ENCODE data around the gene HEPACAM2.

The HEPACAM2 gene

DNA sequence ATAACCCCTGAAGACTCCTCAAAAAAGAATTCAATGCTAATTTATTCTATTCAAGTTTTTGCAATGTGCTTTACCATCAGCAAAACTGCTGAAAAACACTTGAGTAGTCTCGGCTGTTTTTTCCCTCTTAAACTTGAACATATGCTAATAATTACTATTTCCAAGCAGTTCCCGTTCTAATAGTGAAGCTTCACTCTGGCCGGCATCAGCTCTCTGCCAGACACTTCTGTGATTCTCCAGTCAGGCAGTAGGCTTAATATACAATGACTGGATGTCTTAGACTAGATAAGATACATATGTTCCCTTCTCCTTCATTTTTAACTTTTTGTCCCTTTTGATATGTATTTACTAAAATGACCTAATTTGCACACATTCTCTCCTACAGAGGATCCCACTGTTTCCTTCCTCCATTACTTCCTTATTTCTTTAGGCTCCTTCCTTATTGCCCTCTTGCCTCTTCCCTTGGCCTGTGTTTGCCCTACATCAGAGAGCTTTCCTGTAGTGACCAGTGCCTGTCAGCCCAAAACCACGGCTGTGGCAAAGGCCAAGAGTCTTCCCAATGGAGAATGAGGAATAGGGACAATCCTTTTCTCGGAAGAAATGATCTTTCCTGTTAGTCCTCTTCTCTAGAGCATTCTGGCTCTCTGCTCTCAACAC, 23.5 kb downstream of the HEPACAM2 start:
- DNase-seq (ENCODE audit: low read depth in 2 of 2) = no peak

DNA sequence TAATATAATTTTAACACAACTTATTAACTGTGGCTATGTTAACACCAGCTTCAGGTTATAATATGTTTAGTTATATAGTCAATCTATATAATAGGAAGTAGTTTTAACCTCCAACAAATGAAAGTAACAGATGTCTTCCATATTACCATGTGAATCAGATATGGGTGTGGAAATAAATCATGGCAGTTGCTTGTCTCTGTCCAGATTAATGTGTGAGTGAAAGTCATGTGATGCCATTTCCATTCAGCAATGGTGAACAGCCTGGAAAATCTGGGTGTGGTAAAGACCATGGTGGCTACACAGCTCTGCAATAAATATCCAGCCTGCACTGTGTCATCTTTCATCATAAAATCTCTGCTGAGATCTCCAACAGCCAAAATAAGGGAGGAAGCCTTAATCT, 27.8 kb downstream of the HEPACAM2 start:
- DNase-seq (ENCODE audit: low read depth in 2 of 2) = no peak

DNA sequence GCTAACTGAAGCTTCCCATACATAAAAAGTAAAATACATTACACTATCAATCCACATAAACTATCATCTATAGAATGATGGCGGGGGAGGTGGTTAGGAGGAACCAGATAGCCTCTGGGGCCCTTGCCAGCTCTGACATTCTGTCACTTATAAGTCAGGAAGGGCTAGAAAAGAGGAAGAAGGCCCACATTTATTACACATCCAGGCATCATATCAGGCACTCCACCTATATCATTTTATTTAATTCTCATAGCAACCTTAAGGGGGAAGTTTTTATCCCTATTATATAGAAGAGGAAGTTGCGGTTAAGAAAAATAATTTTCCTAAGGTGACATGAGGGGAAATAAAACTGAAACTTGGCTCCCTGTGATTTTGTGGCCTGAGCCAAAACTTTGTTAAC, 29.9 kb downstream of the HEPACAM2 start:
- DNase-seq (ENCODE audit: low read depth in 2 of 2) = no peak

DNA sequence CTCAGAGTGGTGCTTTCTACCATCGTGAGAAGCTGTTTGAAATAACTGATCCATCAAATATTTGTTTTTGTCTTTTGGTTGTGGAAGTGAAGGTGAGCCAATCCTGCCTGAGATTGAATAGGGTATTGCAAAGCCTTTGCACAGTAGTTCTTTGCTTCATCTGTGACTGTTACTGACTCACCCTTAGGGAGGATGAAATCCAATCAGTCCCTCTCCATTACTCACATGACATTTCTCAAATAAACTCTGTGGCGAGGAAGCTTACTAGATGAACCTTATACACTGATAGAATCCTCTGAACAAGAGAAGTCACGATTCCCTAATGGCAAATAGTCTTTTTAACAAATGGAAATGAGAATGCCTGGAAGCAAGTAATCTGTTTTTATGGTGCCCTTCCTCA, 31.9 kb downstream of the HEPACAM2 start:
- no peak for DNase-seq (ENCODE audit: low read depth in 2 of 2)

DNA sequence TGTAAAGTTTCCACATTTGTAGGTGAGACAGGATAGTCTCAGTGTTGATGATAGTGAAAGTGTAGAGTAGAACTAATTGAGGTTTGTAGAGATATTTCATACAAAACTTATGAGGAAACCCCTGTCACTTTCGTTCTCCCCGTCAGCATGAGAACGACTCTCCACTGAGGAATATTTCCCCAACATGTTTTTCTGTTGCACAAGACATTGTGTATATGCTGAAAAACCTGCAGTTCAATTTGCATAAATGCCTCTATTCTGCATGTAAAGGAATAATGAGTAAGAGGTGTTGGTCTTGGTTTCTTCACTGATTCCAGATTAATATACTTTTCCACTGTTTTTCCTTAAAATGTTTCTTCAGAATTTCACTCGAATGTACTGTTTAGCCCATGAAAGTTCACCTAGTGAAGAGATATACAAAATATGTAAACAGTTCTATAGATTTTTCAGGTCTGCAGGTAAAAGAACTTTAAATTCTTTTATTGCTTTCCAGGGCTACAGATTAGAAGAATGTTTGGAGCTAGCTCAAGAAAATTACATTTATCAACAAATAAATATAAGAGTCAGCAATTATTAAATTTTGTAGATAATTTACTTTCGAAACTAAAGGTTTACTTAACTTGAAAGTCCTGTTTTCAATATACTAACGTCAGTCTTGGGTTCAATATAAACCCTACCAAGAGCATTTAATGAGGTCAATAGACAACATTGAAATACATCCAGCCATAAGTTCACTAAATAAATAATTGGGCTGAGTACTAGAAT, 37.2 kb downstream of the HEPACAM2 start:
- DNase-seq (ENCODE audit: low read depth in 2 of 2) = no peak

DNA sequence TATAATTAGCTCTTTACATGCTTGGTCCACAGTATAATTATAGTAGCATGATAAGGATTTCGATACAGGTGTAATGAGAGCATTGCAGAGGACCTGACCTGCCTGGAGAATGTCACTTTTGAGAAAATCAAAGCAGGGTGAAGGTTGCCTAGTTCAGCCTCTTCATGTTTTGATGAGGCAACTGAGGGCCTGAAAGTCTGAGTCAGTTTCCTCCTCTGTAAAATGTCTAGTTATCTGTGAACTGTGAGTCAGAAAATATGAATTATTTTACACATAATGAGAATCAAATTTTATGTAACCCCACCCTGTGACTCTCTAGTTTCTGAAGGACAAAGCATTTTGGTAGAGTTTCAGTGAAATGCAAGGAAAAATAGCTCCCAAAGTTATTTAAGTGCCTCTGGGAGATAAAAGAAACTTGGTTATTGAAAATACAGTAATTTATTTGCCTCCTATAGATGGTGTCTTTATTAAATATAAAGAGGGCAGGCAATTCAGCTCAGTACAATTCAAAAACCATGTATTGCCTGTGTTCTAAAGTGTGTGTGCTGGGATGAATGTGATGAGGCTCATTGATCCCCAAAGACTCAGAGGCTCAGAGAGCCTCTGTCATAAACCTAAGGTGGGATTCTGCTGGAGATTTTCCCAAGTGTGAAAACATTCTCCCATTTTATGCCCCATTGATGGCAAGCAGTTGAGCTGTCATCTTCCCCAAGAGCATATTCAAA, 40.8 kb downstream of the HEPACAM2 start:
- no peak for DNase-seq (ENCODE audit: low read depth in 2 of 2)

DNA sequence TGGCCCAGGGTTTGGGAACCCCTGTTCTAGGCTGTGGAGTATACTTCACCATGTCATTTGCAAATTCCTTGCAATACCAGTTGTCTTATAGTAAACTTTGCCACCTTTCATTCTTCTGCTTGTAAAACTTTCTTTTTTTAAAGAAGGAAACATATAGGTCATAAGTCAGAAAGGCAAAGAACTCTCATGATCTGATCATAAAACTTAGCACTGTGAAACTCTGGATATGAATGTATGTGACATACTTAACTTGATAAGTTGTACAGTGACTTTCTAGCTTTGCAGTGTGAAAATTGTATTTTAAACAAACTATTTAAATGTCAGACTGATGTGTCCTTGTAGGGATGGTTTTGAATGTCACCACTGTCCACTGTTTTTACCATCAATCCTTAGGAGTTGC, 47.1 kb downstream of the HEPACAM2 start:
- no peak for DNase-seq (ENCODE audit: low read depth in 2 of 2)

DNA sequence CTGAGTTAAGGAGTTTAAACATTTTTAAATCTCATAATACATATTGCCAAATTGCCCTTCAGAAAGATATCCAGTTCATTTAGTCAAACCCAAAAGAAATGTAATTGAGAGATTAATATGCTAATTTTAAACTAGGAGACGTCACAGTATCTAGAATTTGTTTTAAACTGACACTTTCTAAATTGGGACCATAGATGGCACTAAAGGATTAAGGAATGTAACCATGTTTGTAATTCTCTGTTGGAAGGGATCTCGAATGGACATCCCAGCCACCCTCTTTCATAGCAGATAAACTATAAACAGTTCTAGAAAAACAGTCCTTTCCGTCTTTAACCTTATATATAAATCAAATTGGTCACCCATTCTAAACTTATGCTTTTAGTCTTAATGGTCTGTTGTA, 48.1 kb downstream of the HEPACAM2 start:
- no peak for DNase-seq (ENCODE audit: low read depth in 2 of 2)

DNA sequence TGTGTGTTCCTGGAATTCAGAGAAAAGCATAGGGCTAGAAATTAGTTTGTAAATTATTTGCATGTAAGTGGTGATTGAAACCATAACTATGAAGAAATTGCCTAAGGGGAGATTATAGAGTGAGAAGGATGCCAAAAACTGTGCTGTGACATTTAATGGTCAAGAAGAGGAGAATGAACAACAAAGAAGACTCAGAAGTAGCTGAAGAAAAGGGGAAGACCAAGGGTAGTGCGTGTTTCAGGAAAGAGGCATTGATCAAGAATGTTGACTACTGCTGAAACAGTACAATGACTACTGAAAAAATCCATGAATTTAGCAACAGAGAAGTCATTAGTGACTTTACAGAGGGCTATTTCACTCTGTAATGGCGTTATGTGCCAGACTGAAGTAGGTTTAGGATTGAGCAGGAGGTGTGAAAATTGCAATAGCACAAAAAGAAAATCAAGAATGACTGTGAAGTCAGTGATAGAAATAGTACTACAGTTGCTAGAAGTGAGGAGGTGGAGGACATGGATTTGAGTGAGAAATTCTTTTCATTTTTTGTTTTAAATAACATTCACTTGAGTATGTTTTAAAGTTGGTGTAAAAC, 49.2 kb downstream of the HEPACAM2 start:
- no peak for DNase-seq (ENCODE audit: low read depth in 2 of 2)

DNA sequence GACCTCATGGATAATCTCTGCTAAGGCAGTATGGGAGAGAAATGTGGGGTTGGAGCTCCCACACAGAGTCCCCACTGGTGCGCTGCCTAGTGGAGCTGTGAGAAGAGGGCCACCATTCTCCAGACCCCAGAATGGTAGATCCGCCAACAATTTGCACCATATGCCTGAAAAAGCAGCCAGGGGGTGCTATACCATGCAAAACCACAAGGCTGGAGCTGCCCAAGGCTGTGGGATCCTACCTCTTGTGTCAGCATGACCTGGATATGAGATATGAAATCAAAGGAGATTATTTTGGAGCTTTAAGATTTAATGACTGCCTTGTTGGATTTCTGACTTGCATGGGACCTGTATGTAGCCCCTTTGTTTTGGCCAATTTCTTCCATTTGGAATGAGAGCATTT, 51.0 kb downstream of the HEPACAM2 start:
- DNase-seq (ENCODE audit: low read depth in 2 of 2) = no peak

DNA sequence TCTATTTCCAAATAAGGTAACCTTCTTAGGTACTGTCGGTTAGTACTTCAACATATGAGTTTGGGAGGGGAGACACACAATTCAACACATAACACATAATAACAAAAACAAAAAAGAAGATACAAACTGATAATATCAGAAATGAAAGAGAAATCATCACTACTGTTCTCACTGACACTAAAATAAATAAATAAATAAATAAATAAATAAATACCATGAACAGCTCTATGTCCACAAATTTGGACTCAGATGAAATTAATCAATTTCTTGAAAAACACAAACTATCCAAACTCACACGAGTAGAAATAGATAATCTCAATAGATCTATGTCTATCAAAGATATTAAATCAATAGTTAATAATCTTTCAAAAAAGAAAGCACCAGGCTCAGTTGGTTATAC, 53.6 kb downstream of the HEPACAM2 start:
- DNase-seq (ENCODE audit: low read depth in 2 of 2) = no peak

DNA sequence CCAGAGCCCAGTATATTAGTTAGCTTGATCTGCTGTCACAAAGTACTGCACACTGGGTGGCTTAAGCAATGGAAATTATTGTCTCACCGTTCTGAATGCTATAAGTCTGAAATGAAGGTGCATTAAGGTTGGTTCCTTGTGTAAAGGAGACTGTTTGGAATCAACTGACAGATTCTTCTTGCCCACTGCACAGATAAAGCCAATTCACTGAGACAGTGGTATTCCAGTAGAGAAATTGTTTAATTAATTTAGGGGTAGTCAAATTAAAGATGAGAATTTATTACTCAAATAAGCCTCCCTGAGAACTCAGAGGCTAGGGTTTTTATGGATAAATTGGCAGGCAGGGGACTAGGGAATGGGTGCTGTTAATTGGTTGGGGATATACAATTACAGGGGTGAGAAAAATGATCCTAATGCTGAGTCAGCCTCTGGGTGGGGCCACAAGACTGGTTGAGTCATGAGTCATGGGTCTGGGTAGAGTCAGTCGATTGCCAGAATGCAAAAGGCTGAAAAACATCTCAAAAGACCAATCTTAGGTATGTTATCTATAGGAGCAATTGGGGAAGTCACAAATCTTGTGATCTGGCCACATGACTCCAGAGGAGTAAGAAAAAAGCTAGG, 54.6 kb downstream of the HEPACAM2 start:
- DNase-seq (ENCODE audit: low read depth in 2 of 2) = no peak

DNA sequence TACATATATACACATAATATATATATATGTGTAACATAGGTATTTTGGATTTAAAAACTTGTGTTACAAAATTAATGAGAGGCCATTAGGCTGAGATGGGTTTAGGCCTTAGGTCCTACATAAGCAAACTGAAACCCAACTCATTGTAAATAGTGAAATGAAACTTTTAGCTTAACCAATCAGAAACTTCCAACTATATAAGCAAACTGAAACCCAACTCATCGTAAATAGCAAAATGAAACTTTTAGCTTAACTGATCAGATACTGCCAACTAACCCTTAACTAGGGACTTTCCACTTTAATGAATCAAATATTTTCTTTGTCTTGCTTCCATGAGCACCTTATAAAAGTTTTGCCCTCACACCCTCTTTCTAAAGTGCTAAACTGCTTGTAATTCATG, 60.8 kb downstream of the HEPACAM2 start:
- DNase-seq (ENCODE audit: low read depth in 2 of 2) = no peak

DNA sequence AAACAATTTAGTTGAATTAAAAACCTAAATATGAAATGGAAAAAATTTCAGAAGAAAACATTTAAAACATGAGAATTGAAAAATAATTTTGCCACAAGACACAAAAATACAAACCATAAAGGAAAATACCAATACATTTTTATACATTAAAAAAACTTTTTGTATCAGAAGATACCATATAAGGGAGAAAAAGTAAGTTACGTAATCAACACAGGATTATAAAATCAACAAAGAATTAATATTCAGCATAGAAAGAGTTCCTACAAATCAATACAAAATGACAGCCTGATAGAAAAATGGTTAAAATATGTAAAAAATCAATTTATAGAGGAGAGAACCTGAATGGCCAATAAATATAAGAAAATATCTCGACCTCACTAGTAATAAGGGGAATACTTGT, 61.5 kb downstream of the HEPACAM2 start:
- no peak for DNase-seq (ENCODE audit: low read depth in 2 of 2)

DNA sequence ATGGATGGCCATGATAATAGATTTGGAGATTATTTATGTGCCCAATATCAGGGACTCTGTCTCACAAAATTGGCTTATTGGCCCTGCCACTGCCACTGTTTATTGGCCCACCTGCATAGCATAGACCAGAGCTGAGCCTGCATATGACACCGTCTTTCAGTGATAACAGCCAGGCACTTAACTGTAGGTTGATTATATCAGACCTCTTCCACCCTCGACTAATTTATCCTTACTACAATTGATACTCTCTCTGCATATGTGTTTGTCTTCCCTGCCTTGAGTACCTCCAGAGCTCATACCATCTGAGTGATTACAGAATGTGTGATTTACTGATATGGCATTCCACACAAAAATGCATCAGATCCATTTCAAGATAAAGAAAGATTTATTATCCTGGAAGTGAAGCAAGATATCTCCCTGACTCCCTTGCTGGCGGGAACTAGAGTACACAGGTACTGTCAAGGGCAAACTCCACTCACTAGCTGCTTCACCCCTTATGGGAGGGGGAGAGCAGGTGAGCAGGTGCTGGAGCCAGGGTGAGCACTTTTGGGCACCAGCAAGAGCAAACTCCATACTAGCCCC, 65.0 kb downstream of the HEPACAM2 start:
- DNase-seq (ENCODE audit: low read depth in 2 of 2) = no peak

DNA sequence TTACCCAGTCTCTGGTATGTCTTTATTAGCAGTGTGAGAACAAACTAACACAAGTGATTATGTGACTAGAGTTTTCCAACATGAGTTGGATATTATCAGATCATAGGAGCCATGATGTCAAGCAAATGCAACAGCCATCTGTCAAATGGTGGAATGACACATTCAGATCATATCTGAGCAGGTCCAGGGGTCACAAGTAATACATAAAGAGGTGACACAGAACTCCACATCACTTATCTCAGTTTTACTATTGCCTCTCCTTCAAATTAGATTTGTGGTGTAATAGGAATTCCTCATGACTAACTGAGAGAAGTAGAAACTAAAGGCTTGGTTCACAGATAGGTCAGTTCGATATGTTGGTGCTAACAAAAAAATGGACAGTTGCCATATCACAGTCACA, 65.9 kb downstream of the HEPACAM2 start:
- DNase-seq (ENCODE audit: low read depth in 2 of 2) = no peak

DNA sequence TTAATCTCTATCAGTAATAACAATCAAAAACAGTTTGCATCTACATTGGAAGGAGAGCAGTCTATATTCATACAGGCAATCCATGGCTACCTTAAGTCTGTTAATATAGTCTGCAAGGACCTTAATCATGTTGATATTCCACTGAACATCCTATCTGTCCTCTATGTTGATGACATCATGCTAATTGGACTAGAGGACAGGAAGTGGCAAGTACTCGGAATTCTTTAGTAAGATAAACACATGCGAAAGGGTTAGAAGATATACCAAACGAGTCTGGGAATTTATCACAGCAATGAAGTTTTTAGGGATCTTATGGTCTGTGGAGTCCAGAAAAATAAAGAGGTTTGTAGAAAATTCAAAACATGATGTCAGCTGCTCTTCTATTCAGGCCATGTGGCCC, 66.8 kb downstream of the HEPACAM2 start:
- DNase-seq (ENCODE audit: low read depth in 2 of 2) = no peak

DNA sequence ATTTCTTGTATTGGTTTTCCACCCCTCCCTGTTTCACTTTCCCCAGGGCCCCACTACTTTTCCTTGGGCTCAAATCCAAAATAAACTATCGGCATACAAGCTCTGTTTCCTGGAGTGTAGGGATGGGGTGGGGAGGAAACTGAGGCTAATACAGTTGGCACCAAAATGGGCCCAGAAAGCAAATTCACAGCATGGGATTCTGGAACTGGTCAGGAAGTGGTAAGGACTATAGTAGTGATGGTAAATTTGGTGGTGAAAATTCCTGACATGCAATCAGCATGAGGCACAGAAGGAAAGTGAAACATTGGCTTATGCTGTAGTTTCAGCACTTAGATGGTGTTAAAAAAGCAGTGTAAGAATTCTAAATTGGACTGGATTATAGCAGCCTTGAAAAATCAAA, 69.4 kb downstream of the HEPACAM2 start:
- DNase-seq (ENCODE audit: low read depth in 2 of 2) = no peak

DNA sequence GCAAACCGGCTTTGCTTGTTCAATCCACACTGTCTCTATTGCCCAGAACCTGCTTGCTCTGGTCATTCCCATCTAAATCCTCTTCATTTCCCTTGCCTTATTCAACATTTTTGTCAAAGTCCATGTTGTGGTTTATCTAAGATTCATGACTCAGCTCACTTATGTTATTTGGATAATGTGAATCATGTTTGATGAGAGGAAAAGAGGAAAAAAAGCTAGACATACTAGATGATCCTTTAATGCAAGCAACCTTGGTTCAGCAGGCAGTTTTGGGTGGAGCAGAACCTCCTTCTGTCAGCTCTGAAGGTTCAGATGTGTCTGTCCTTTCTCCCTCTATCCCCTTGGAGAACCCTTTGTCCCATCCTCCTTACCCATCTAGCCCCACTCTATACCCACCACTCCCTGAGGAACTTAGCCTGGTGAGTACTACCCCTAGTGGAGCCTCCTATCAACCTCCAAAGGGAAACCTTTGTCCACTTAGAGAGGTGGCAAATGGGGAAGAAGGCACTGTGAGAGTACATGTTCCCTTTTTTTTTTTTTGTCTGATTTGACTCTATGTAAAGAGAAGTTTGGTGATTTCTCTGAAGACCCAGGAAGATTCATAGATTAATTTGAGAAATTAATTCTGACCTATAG, 76.0 kb downstream of the HEPACAM2 start:
- DNase-seq (ENCODE audit: low read depth in 2 of 2) = no peak

DNA sequence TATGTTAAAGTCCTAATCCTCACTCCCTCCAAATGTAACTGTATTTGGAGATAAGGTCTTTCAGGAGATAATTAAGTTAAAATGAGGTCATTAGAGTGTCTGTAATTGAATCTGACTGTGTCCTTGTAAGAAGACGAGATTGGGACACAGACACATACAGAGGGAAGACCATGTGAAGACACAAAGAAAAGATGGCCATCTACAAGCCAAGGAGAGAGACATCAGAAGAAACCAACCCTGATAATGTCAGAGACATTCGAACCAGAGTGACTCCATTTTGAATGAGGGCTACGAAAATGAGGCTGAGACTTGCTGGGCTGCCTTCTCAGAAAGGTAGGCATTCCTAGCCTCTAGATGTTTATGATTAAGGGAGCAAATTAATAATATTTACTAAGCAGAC, 77.5 kb downstream of the HEPACAM2 start:
- no peak for DNase-seq (ENCODE audit: low read depth in 2 of 2)

DNA sequence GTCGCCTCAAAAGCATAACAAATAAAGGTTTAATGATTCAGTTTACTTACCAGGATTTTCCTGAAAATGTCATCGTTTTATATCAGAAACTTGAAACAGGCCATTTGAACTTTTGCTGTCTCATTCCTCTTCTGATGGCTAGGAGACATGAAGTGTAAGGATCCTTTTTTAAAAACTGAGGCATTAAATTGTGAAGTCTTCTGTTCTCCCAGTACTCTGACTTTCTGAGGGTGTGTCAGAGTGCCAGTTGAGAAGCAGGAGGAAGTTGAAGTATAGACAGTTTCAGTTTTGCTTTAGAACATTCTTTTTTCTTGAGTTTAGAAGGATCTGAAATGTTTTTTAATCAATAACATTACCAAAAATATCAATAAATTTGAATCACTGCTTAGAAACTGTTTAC, 78.1 kb downstream of the HEPACAM2 start, which contains the start of gene SAMD9L:
Gene SAMD9L, minus strand, starts transcription at position 242 of the 400 bp plus-strand sequence. CDS start 12,414 bp downstream, outside the sequence.
- no peak for DNase-seq (ENCODE audit: low read depth in 2 of 2)
